Body of pancreas (tissue), 4 donors: ENCODE data around the gene PDE11A. TPM values are rescaled to one million over a fixed set of nuclear protein-coding genes. Genes with fewer than 3 reads are reported as not detected.
A peak's percentile ranks its signal among the peaks of the same experiment; 100 is the strongest.

Experiments
- ATAC-seq: fragments of 150-250 bp; one replicate; pipeline ENCODE4 v1.9.1; 2016
- DNase-seq, 4 donors: peaks; one replicate each; pipeline ENCODE4 v3.0.0-alpha.2; 2019
- H3K27ac ChIP-seq, 4 donors: fragments of 200-600 bp; sonication (generic); 1 replicate in 3 of 4; 2 replicates in 1 of 4; pipeline versions ENCODE4 v1.5.1 to v1.6.1; 2016 to 2019; ENCODE audit warnings: mild to moderate bottlenecking in 1 of 4, mixed read lengths in 1 of 4, moderate library complexity in 1 of 4
- H3K27me3 ChIP-seq, 2 donors: fragments of 200-600 bp; sonication (generic); one replicate each; pipeline ENCODE4 v1.6.0; 2016; ENCODE audit warnings: mild to moderate bottlenecking in 1 of 2
- H3K36me3 ChIP-seq, 2 donors: fragments of 200-600 bp; sonication (generic); replicated peaks in 1 of 2; 2 replicates each; pipeline ENCODE4 v1.5.1; 2016; ENCODE audit warnings: low read depth in 2 of 2; ENCODE audit not compliant: insufficient read depth in 1 of 2
- H3K4me1 ChIP-seq: fragments of 200-600 bp; sonication (generic); one replicate; pipeline ENCODE4 v1.6.0; 2016
- H3K4me3 ChIP-seq, 2 donors: fragments of 200-600 bp; sonication (generic); 1 replicate in 1 of 2; 2 replicates in 1 of 2; pipeline ENCODE4 v1.5.1; 2016 to 2019
- H3K9me3 ChIP-seq, 3 donors: fragments of 200-600 bp; sonication (generic); 1 replicate in 2 of 3; 2 replicates in 1 of 3; pipeline ENCODE4 v1.5.1; 2016
- POLR2A ChIP-seq, 3 donors: fragments of 450-650 bp; IDR thresholded peaks; one replicate each; pipeline ENCODE4 v1.6.1; 2016; ENCODE audit warnings: antibody characterized with exemption in 3 of 3, mild to moderate bottlenecking in 2 of 3
- WGBS, 2 donors: methylation state at CpG; one replicate each; pipeline ENCODE4 v1.1.5; 2017; 5-methylcytosine and 5-hydroxymethylcytosine counted together
- intact Hi-C: fragments of 100-400 bp; cut with DNase I; formaldehyde crosslinking; loops from one replicate; pipeline ENCODE4 v1.15.1; 2023
- total RNA-seq, 2 donors: library from RNA; depleted of rRNA; stranded (reverse); fragments of >200 nt; gene quantifications; one replicate each; pipeline ENCODE4 v1.1.0, GENCODE V29; 2016
- TF ChIP-seq, protein P1 (sequence below), 7 experiments: fragments of 450-650 bp in 4 of 7; fragments of 200-600 bp in 3 of 7; sonication (generic) in 3 of 7; IDR thresholded peaks; one replicate each; pipeline ENCODE4 v1.5.1; 2016 to 2019; ENCODE audit warnings: antibody characterized with exemption in 7 of 7

The PDE11A gene
- 1 to 10 TPM; 2.6 to 4.0 TPM for total RNA-seq

DNA sequence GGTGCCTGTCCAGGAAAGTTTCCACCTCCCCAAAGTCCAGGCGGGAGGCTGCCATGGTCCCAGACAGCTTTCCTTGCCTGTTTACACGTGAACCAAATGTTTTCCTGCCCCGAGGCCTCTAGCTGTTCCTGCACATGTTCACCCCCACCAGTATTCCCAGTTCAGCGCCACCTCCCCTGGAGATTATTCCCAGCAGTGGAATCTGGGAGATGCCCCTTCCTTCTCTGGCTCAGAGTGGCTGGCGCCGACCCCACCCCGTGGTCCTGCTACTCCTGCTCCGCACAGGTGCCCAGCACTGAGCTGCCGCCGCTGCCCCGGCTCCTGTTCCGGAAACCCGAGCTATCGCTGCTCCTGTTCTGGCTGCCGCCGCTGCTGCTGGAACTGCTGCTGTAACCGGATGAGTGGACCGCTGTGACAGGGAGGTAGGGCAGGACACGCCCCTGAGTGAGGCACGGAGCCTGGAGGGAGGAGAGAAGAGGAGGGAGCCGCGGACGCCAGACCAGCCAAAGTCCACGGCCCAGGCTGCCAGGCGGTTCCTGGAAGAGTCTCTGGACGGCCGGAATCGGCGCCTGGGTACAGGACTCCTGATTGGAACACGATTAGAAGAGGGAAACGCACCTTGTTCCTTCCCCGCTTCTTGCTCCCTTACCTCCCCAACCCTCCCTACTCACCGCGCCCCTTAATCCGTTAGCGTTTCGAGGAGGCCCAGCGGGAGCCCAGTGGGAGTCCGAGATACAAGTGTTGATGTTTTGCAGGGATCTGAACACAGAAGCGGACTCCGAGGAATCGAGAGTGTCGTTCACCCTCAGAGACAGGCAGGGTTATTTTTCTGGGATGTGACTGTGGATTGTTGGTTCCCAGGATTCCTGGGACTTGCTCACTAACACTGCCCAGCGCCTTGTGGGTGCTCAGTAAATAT, at the start of gene PDE11A:
Gene PDE11A, minus strand, starts transcription at position 395 of the 919 bp plus-strand sequence. Its CDS starts 340 bp downstream, at position 55.
- DNase-seq, result peak; percentile 95 to 97 (median 96)
- Histone ChIP-seq H3K4me1 (peaks cover 48% of the 10 kb centered on the region), H3K9me3 (no peaks in the 10 kb centered on the region), H3K27ac (peak within 1 kb of the TSS; percentile 71 to 86 (median 80)), H3K4me3 (peak within 1 kb of the TSS in 1 of 2 donors; percentile 16), H3K27me3 (no peaks in the 10 kb centered on the region), H3K36me3 (no peaks in the 10 kb centered on the region)
- TF ChIP-seq, protein P1, sequence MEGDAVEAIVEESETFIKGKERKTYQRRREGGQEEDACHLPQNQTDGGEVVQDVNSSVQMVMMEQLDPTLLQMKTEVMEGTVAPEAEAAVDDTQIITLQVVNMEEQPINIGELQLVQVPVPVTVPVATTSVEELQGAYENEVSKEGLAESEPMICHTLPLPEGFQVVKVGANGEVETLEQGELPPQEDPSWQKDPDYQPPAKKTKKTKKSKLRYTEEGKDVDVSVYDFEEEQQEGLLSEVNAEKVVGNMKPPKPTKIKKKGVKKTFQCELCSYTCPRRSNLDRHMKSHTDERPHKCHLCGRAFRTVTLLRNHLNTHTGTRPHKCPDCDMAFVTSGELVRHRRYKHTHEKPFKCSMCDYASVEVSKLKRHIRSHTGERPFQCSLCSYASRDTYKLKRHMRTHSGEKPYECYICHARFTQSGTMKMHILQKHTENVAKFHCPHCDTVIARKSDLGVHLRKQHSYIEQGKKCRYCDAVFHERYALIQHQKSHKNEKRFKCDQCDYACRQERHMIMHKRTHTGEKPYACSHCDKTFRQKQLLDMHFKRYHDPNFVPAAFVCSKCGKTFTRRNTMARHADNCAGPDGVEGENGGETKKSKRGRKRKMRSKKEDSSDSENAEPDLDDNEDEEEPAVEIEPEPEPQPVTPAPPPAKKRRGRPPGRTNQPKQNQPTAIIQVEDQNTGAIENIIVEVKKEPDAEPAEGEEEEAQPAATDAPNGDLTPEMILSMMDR (IDR thresholded peaks at IDR 0.05), result no peak
- TF ChIP-seq POLR2A (IDR thresholded peaks at IDR 0.05), result peak; percentile 84 to 94 (median 92)
- 1 to 2% methylated on average over 28 to 44 of the region's 44 CpGs for WGBS, 2 donors
- intact Hi-C loops, result no loop called here
- ATAC-seq, result peak; percentile 99

DNA sequence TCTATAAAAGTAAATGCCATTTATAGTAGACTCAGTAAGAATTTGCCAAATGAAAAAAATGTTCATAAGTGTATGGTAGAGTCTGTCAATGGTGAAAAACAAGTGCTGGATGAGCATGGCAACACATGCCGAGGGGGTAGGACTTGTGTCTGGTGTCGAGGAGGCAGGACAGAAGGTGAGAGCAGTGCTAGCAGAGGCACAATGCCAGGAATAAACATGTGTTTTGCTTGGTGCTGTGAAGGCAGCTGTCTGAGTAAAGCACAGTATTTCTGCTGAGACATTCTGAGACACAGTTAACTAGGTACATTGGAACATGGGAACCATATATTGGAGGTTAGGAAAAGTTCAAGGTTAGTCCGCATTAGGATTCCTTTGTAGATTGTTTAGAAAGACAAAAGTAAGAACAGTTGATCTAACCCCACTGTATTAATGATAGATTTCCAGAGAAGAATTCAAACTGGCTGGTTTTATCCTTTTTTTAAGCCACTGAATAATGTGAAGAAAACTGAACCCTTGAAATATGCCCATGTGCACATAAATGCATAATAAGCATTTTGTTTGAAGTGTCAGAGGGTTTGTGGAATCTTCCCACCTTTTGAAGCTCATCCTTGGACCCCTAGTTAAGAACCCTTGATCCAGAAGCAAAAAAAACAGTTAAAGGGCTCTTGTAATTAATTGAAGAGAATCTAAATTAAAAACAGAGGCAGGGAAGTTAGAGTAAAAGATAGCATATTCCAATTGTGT, 46.8 kb upstream of the PDE11A start:
- Histone ChIP-seq H3K27ac (no peak overlapping the region), H3K9me3 (peaks cover 0 to 2% (median 0%) of the 10 kb centered on the region in 3 donors), H3K36me3 (peaks cover 7 to 19% of the 10 kb centered on the region in 2 donors), H3K27me3 (no peaks in the 10 kb centered on the region), H3K4me3 (no peak overlapping the region), H3K4me1 (no peaks in the 10 kb centered on the region)
- TF ChIP-seq, protein P1 (IDR thresholded peaks at IDR 0.05), result no peak
- no peak for TF ChIP-seq POLR2A (IDR thresholded peaks at IDR 0.05)
- 72 to 74% methylated on average over 3 of the region's 3 CpGs for WGBS, 2 donors
- DNase-seq (no peak), ATAC-seq (no peak)
- intact Hi-C loops, result no loop called here

DNA sequence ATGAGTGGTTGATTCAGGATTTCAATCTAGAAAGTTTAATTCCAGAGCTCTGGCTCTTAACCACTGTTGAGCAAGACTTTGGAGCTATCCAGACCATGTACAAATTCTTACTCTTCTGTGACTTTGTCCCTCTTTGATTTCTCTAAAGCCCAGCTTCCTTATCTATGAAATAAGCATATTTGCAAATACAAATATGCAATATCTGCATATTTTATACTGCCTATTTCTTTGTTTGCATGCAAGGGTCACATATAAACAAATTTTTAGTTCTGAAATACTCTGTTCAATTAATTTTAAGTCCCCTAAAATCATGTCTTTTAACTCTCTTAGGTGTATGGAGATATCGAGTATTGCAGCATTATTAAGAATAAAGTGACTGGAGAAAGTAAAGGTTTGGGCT, 45.1 kb upstream of the PDE11A start:
- intact Hi-C loops, result no loop called here
- peaks cover 9% of the 10 kb centered on the region for H3K4me1 ChIP-seq
- no peaks in the 10 kb centered on the region for H3K27me3 ChIP-seq
- H3K4me3 ChIP-seq, result no peak overlapping the region
- H3K27ac ChIP-seq, result no peak overlapping the region
- TF ChIP-seq, protein P1 (IDR thresholded peaks at IDR 0.05), result no peak
- no peak for TF ChIP-seq POLR2A (IDR thresholded peaks at IDR 0.05)
- WGBS, 2 donors, result 85 to 92% methylated on average over 1 of the region's 1 CpG
- ATAC-seq, result no peak
- DNase-seq, result no peak
- no peaks in the 10 kb centered on the region for H3K9me3 ChIP-seq
- H3K36me3 ChIP-seq, result peaks cover 0 to 11% of the 10 kb centered on the region in 2 donors

DNA sequence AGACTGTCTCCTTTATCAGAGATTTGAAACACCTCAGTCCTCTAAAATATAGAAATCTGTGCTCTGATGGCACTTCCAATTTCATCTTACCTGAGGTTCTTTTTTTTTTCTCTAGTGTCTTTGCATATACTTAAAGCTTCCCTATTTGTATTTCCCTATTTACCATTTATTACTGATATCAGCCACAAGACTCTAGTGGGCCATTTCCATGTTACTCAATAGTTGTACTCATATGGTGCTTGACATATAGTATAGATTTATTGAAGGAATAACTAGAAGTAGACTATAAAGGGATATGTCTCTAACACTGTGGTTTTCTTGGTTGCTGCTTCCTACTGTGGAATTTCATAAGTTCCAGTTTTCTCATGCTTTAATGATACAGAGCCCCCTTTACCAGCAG, 42.7 kb upstream of the PDE11A start:
- intact Hi-C loops, result no loop called here
- H3K27me3 ChIP-seq, result no peaks in the 10 kb centered on the region
- no peaks in the 10 kb centered on the region for H3K9me3 ChIP-seq
- H3K4me3 ChIP-seq, result no peak overlapping the region
- H3K4me1 ChIP-seq, result peaks cover 13% of the 10 kb centered on the region
- H3K27ac ChIP-seq, result no peak overlapping the region
- DNase-seq (no peak), ATAC-seq (no peak)
- TF ChIP-seq, protein P1 (IDR thresholded peaks at IDR 0.05), result no peak
- TF ChIP-seq POLR2A (IDR thresholded peaks at IDR 0.05), result no peak
- peaks cover 0 to 6% of the 10 kb centered on the region in 2 donors for H3K36me3 ChIP-seq
